DLD1 (cell line): Measurements from ENCODE around the gene PCDHB6.
"Not testable (repeated sequence)": the region's sequence is repeated elsewhere in the genome, so short reads cannot be mapped to it uniquely, and the experiment has no call there.

ENCODE experiments used
- in situ Hi-C: cut with HindIII; loops from 2 replicates; pipeline ENCODE4 v1.10.0; 2017; ENCODE audit warnings: low sequenced_read_pairs

PCDHB6 gene

GRCh38 chr5:141201646-141202045 lies 51.8 kb downstream of the PCDHB6 start:
- in situ Hi-C loops, result not testable (repeated sequence)
